Large intestine (tissue), 3 donors: Measurements from ENCODE around the gene ATP4A. TPM values are rescaled to one million over a fixed set of nuclear protein-coding genes. Genes with fewer than 3 reads are reported as not detected.
A peak's percentile ranks its signal among the peaks of the same experiment; 100 is the strongest.
"Not testable (repeated sequence)": the region's sequence is repeated elsewhere in the genome, so short reads cannot be mapped to it uniquely, and the experiment has no call there.

Source experiments
- DNase-seq, 2 donors: peaks; one replicate each; pipeline versions ENCODE4 v3.0.0 to v3.0.0-alpha.2; 2013
- H3K27ac ChIP-seq: one replicate; pipeline ENCODE4 v1.5.1; 2013; ENCODE audit warnings: low read length
- H3K27me3 ChIP-seq: 2 replicates; pipeline ENCODE4 v1.6.1; 2013; ENCODE audit warnings: low read length; ENCODE audit not compliant: control insufficient read depth, insufficient read depth
- H3K36me3 ChIP-seq: 2 replicates; pipeline ENCODE4 v1.6.1; 2013; ENCODE audit warnings: low read length; ENCODE audit not compliant: control insufficient read depth, insufficient read depth
- H3K4me1 ChIP-seq: one replicate; pipeline ENCODE4 v1.6.1; 2013; ENCODE audit warnings: low read length; ENCODE audit not compliant: control insufficient read depth, insufficient read depth
- H3K4me3 ChIP-seq: one replicate; pipeline ENCODE4 v1.5.1; 2013; ENCODE audit warnings: low read length
- H3K9me3 ChIP-seq: one replicate; pipeline ENCODE4 v1.6.1; 2013; ENCODE audit warnings: mild to moderate bottlenecking, low read depth, low read length, moderate library complexity; ENCODE audit not compliant: control insufficient read depth
- WGBS: methylation state at CpG from one replicate; pipeline ENCODE4 v1.1.5; 2013; ENCODE audit warnings: low lambda C conversion rate; ENCODE audit not compliant: insufficient coverage; 5-methylcytosine and 5-hydroxymethylcytosine counted together
- polyA plus RNA-seq: library from polyadenylated mRNA; unstranded; fragments of 120-200 nt; gene quantifications from one replicate; pipeline ENCODE4 v1.2.1, GENCODE V29; 2013

Gene ATP4A
- polyA plus RNA-seq, 1 donor: not detected

- WGBS: no CpG with 5 or more reads among the region's 1 CpG
- no peak overlapping the region for H3K4me3 ChIP-seq
- H3K9me3 ChIP-seq: no peaks in the 10 kb centered on the region
These were observed 32.5 kb upstream of the ATP4A start for GRCh38 chr19:35595928-35596327.

GRCh38 chr19:35595026-35595425 lies 31.6 kb upstream of the ATP4A start:
- H3K4me3 ChIP-seq, H3K27me3 ChIP-seq, DNase-seq, H3K27ac ChIP-seq, H3K36me3 ChIP-seq, H3K4me1 ChIP-seq, H3K9me3 ChIP-seq: not testable (repeated sequence)
- WGBS: no CpG with 5 or more reads among the region's 3 CpGs

More at GRCh38 chr19:35595928-35596327, 32.5 kb upstream of the ATP4A start:
- Histone ChIP-seq H3K36me3 (no peaks in the 10 kb centered on the region), H3K27ac (no peak overlapping the region), H3K27me3 (no peaks in the 10 kb centered on the region), H3K4me1 (no peaks in the 10 kb centered on the region)
- no peak for DNase-seq

- peak; percentile 25 to 26 for DNase-seq
- Histone ChIP-seq H3K27me3 (no peaks in the 10 kb centered on the region), H3K36me3 (no peaks in the 10 kb centered on the region), H3K27ac (no peak overlapping the region), H3K4me3 (no peak overlapping the region), H3K9me3 (no peaks in the 10 kb centered on the region), H3K4me1 (no peaks in the 10 kb centered on the region)
- 4% methylated on average over 4 of the region's 8 CpGs for WGBS
These were observed 28.8 kb upstream of the ATP4A start for GRCh38 chr19:35592226-35592625.

GRCh38 chr19:35590875-35591274 lies 27.4 kb upstream of the ATP4A start:
- no peak overlapping the region for H3K4me3 ChIP-seq
- 83% methylated on average over 1 of the region's 3 CpGs for WGBS
- no peaks in the 10 kb centered on the region for H3K36me3 ChIP-seq
- no peaks in the 10 kb centered on the region for H3K9me3 ChIP-seq
- no peaks in the 10 kb centered on the region for H3K4me1 ChIP-seq
- no peak overlapping the region for H3K27ac ChIP-seq
- no peak for DNase-seq
- H3K27me3 ChIP-seq: peaks cover 3% of the 10 kb centered on the region

GRCh38 chr19:35587321-35587720 lies 23.9 kb upstream of the ATP4A start:
- DNase-seq: no peak
- Histone ChIP-seq H3K27ac (no peak overlapping the region), H3K27me3 (peaks cover 9% of the 10 kb centered on the region), H3K4me3 (no peak overlapping the region), H3K4me1 (no peaks in the 10 kb centered on the region), H3K9me3 (no peaks in the 10 kb centered on the region), H3K36me3 (no peaks in the 10 kb centered on the region)
- no CpG with 5 or more reads among the region's 1 CpG for WGBS

- Histone ChIP-seq H3K27me3 (peaks cover 9% of the 10 kb centered on the region), H3K27ac (no peak within 1 kb of the TSS), H3K9me3 (no peaks in the 10 kb centered on the region), H3K4me1 (no peaks in the 10 kb centered on the region), H3K36me3 (no peaks in the 10 kb centered on the region), H3K4me3 (no peak within 1 kb of the TSS)
- WGBS: no CpG with 5 or more reads among the region's 16 CpGs
- DNase-seq: no peak
These were observed 22.4 kb upstream of the ATP4A start, which contains the start of gene PMIS2 for GRCh38 chr19:35585848-35586247. Gene PMIS2, plus strand, starts transcription at chr19:35586173. Its CDS starts 87 bp downstream, at chr19:35586260.

GRCh38 chr19:35582760-35583159 lies 19.3 kb upstream of the ATP4A start:
- no peak overlapping the region for H3K4me3 ChIP-seq
- no CpG with 5 or more reads among the region's 1 CpG for WGBS
- H3K4me1 ChIP-seq: no peaks in the 10 kb centered on the region
- no peak for DNase-seq
- no peaks in the 10 kb centered on the region for H3K36me3 ChIP-seq
- H3K27me3 ChIP-seq: peaks cover 9% of the 10 kb centered on the region
- no peak overlapping the region for H3K27ac ChIP-seq
- H3K9me3 ChIP-seq: no peaks in the 10 kb centered on the region

GRCh38 chr19:35578707-35579106 lies 15.2 kb upstream of the ATP4A start:
- 60% methylated on average over 1 of the region's 7 CpGs for WGBS
- Histone ChIP-seq H3K9me3 (peaks cover 12% of the 10 kb centered on the region), H3K4me3 (no peak overlapping the region), H3K36me3 (no peaks in the 10 kb centered on the region), H3K4me1 (no peaks in the 10 kb centered on the region), H3K27me3 (no peaks in the 10 kb centered on the region), H3K27ac (no peak overlapping the region)
- DNase-seq: no peak

- WGBS: no CpG with 5 or more reads among the region's 1 CpG
- no peak for DNase-seq
- Histone ChIP-seq H3K9me3 (peaks cover 12% of the 10 kb centered on the region), H3K27me3 (no peaks in the 10 kb centered on the region), H3K4me3 (no peak overlapping the region), H3K36me3 (no peaks in the 10 kb centered on the region), H3K27ac (no peak overlapping the region), H3K4me1 (no peaks in the 10 kb centered on the region)
These were observed 14.5 kb upstream of the ATP4A start for GRCh38 chr19:35577918-35578317.

- Histone ChIP-seq H3K4me3 (no peak overlapping the region), H3K9me3 (peaks cover 7% of the 10 kb centered on the region), H3K4me1 (no peaks in the 10 kb centered on the region), H3K27ac (no peak overlapping the region), H3K27me3 (no peaks in the 10 kb centered on the region), H3K36me3 (no peaks in the 10 kb centered on the region)
- no CpG with 5 or more reads among the region's 1 CpG for WGBS
- DNase-seq: no peak
These were observed 8.0 kb upstream of the ATP4A start for GRCh38 chr19:35571406-35571965.

- peaks cover 3% of the 10 kb centered on the region for H3K27me3 ChIP-seq
- H3K9me3 ChIP-seq: no peaks in the 10 kb centered on the region
- no peaks in the 10 kb centered on the region for H3K4me1 ChIP-seq
- no peak for DNase-seq
- no peaks in the 10 kb centered on the region for H3K36me3 ChIP-seq
- H3K4me3 ChIP-seq: no peak overlapping the region
- no CpG with 5 or more reads among the region's 5 CpGs for WGBS
- H3K27ac ChIP-seq: no peak overlapping the region
These were observed 5.9 kb upstream of the ATP4A start for GRCh38 chr19:35569281-35569781.
